WTC11 (cell line): ENCODE results near the gene KRT7.

Experiments used
- CREB1 ChIP-seq: sonication (generic); formaldehyde crosslinking; IDR thresholded peaks from 2 replicates; pipeline ENCODE4 v1.8.0; 2023; ENCODE audit warnings: mild to moderate bottlenecking, missing genetic modification reagents
- NFYB ChIP-seq: sonication (generic); formaldehyde crosslinking; conservative IDR thresholded peaks from 2 replicates; pipeline ENCODE4 v1.8.0; 2022; ENCODE audit warnings: low read depth, missing genetic modification reagents
- NR3C1 ChIP-seq: sonication (generic); formaldehyde crosslinking; conservative IDR thresholded peaks from 2 replicates; pipeline ENCODE4 v1.8.1; 2023; ENCODE audit warnings: low read depth, mild to moderate bottlenecking, missing genetic modification reagents
- SP1 ChIP-seq: sonication (generic); formaldehyde crosslinking; conservative IDR thresholded peaks from 2 replicates; pipeline ENCODE4 v1.8.1; 2022; ENCODE audit warnings: missing genetic modification reagents
- ZNF138 ChIP-seq: sonication (generic); formaldehyde crosslinking; conservative IDR thresholded peaks from 2 replicates; pipeline ENCODE4 v1.8.1; 2022; ENCODE audit warnings: mild to moderate bottlenecking, moderate library complexity, missing genetic modification reagents
- TF ChIP-seq, protein P1 (sequence below): fragments of 200-600 bp; IDR thresholded peaks from 2 replicates; pipeline ENCODE4 v1.8.0; 2022; ENCODE audit warnings: antibody characterized with exemption
- TF ChIP-seq, protein P2 (sequence below): sonication (generic); formaldehyde crosslinking; IDR thresholded peaks from 2 replicates; pipeline ENCODE4 v1.8.1; 2023; ENCODE audit warnings: mild to moderate bottlenecking, moderate library complexity, missing genetic modification reagents
- TF ChIP-seq, protein P3 (sequence below): sonication (generic); formaldehyde crosslinking; IDR thresholded peaks from 2 replicates; pipeline ENCODE4 v1.8.1; 2023; ENCODE audit warnings: mild to moderate bottlenecking, missing genetic modification reagents, moderate library complexity
- TF ChIP-seq, protein P4 (sequence below): sonication (generic); formaldehyde crosslinking; IDR thresholded peaks from 2 replicates; pipeline ENCODE4 v1.8.1; 2023; ENCODE audit warnings: mild to moderate bottlenecking, missing genetic modification reagents, moderate library complexity
- TF ChIP-seq, protein P5 (sequence below): sonication (generic); formaldehyde crosslinking; IDR thresholded peaks from 2 replicates; pipeline ENCODE4 v1.8.0; 2022; ENCODE audit warnings: mild to moderate bottlenecking, missing genetic modification reagents

DNA sequence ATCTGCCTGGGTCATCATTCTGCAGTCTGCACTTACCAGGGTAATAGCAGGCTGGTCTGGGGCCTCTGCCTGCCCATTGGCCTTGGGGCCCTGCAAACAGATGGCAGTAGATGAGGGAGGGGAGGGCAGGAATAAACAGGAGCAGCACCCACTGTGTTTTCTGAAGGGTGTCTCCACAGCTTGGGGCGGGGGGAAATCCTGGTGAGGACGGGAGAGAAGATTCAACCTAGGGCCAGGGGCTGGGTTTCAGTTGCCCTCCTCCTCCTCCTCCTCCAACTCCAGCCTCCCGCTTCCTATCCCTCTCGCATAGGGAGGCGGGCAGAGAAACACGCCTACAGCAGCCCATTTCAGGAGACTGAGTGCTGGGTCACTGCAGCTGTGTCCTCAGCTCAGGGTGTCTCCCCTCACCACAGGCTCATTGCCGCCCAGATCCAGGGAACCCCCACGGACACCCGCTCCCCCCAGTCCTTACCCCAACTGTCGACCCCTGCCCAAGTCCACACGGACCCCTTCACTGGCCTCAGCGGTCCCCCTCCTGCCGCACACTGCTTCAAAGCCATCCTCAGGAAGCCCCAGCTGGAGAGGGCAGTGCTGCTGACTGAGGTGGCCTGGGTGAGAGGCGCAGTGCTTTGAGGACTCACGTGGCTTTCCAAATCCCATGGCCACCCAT, 32.1 kb upstream of the KRT7 start:
- TF ChIP-seq, protein P1, sequence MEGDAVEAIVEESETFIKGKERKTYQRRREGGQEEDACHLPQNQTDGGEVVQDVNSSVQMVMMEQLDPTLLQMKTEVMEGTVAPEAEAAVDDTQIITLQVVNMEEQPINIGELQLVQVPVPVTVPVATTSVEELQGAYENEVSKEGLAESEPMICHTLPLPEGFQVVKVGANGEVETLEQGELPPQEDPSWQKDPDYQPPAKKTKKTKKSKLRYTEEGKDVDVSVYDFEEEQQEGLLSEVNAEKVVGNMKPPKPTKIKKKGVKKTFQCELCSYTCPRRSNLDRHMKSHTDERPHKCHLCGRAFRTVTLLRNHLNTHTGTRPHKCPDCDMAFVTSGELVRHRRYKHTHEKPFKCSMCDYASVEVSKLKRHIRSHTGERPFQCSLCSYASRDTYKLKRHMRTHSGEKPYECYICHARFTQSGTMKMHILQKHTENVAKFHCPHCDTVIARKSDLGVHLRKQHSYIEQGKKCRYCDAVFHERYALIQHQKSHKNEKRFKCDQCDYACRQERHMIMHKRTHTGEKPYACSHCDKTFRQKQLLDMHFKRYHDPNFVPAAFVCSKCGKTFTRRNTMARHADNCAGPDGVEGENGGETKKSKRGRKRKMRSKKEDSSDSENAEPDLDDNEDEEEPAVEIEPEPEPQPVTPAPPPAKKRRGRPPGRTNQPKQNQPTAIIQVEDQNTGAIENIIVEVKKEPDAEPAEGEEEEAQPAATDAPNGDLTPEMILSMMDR = no peak
- TF ChIP-seq, protein P2, sequence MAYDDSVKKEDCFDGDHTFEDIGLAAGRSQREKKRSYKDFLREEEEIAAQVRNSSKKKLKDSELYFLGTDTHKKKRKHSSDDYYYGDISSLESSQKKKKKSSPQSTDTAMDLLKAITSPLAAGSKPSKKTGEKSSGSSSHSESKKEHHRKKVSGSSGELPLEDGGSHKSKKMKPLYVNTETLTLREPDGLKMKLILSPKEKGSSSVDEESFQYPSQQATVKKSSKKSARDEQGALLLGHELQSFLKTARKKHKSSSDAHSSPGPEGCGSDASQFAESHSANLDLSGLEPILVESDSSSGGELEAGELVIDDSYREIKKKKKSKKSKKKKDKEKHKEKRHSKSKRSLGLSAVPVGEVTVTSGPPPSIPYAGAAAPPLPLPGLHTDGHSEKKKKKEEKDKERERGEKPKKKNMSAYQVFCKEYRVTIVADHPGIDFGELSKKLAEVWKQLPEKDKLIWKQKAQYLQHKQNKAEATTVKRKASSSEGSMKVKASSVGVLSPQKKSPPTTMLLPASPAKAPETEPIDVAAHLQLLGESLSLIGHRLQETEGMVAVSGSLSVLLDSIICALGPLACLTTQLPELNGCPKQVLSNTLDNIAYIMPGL (CRISPR knock-in tag) = no peak
- no peak for TF ChIP-seq CREB1 (CRISPR knock-in tag)
- no peak for TF ChIP-seq ZNF138 (CRISPR knock-in tag)
- no peak for TF ChIP-seq NFYB (CRISPR knock-in tag)
- TF ChIP-seq NR3C1 (CRISPR knock-in tag) = no peak
- TF ChIP-seq, protein P3, sequence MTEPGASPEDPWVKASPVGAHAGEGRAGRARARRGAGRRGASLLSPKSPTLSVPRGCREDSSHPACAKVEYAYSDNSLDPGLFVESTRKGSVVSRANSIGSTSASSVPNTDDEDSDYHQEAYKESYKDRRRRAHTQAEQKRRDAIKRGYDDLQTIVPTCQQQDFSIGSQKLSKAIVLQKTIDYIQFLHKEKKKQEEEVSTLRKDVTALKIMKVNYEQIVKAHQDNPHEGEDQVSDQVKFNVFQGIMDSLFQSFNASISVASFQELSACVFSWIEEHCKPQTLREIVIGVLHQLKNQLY (CRISPR knock-in tag) = no peak
- no peak for TF ChIP-seq SP1 (CRISPR knock-in tag)
- TF ChIP-seq, protein P4, sequence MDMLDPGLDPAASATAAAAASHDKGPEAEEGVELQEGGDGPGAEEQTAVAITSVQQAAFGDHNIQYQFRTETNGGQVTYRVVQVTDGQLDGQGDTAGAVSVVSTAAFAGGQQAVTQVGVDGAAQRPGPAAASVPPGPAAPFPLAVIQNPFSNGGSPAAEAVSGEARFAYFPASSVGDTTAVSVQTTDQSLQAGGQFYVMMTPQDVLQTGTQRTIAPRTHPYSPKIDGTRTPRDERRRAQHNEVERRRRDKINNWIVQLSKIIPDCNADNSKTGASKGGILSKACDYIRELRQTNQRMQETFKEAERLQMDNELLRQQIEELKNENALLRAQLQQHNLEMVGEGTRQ = no peak
- TF ChIP-seq, protein P5, sequence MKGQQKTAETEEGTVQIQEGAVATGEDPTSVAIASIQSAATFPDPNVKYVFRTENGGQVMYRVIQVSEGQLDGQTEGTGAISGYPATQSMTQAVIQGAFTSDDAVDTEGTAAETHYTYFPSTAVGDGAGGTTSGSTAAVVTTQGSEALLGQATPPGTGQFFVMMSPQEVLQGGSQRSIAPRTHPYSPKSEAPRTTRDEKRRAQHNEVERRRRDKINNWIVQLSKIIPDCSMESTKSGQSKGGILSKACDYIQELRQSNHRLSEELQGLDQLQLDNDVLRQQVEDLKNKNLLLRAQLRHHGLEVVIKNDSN = no peak
